HUES64 (cell line): ENCODE results near the gene MEGF6. TPM values are rescaled to one million over a fixed set of nuclear protein-coding genes. Genes with fewer than 3 reads are reported as not detected.

Experiments
- H3K27ac ChIP-seq: 2 replicates; pipeline ENCODE4 v1.7.0; 2013; ENCODE audit warnings: low read depth, low read length, inconsistent platforms
- H3K27me3 ChIP-seq: 2 replicates; pipeline ENCODE4 v1.6.1; 2013; ENCODE audit warnings: mild to moderate bottlenecking, low read length; ENCODE audit not compliant: insufficient read depth
- H3K36me3 ChIP-seq: 2 replicates; pipeline ENCODE4 v1.6.1; 2013; ENCODE audit warnings: mild to moderate bottlenecking, low read length; ENCODE audit not compliant: insufficient read depth
- H3K4me1 ChIP-seq: 2 replicates; pipeline ENCODE4 v1.6.1; 2013; ENCODE audit warnings: mild to moderate bottlenecking, low read length, moderate library complexity; ENCODE audit not compliant: insufficient read depth
- H3K4me3 ChIP-seq: 2 replicates; pipeline ENCODE4 v1.5.1; 2013; ENCODE audit warnings: mild to moderate bottlenecking, low read length, moderate library complexity
- H3K9ac ChIP-seq: 2 replicates; pipeline ENCODE4 v1.6.1; 2013; ENCODE audit warnings: mild to moderate bottlenecking, low read depth, low read length
- H3K9me3 ChIP-seq: 2 replicates; pipeline ENCODE4 v1.6.1; 2013; ENCODE audit warnings: low read depth, low read length; ENCODE audit not compliant: insufficient read depth
- WGBS: fragments of 150-250, 120-280 bp; methylation state at CpG from one replicate; pipeline ENCODE4 v1.1.7; 2013; ENCODE audit warnings: missing lambda C conversion rate; 5-methylcytosine and 5-hydroxymethylcytosine counted together
- polyA plus RNA-seq, 2 experiments: library from polyadenylated mRNA; stranded (reverse); fragments of 50-300 nt; gene quantifications; one replicate each; pipeline ENCODE4 v1.2.3, GENCODE V29; 2013

Gene MEGF6
- polyA plus RNA-seq (2013, experiment 1 of 2): 5.6 TPM
- polyA plus RNA-seq (2013, experiment 2 of 2): 7.3 TPM

- Histone ChIP-seq H3K36me3 (no peaks in the 10 kb centered on the region), H3K4me3 (peak within 1 kb of the TSS; percentile 71), H3K27me3 (peaks cover 22% of the 10 kb centered on the region), H3K27ac (no peak within 1 kb of the TSS), H3K9me3 (no peaks in the 10 kb centered on the region), H3K4me1 (peaks cover 29% of the 10 kb centered on the region), H3K9ac (peak within 1 kb of the TSS; percentile 74)
- WGBS: 2% methylated on average over 75 of the region's 87 CpGs
These were observed at the start of gene MEGF6 for GRCh38 chr1:3611170-3612019. TSS of gene MEGF6 (minus strand) at chr1:3611508. CDS start at chr1:3611268, 240 bp downstream.

GRCh38 chr1:3660704-3661103 is 49.4 kb upstream of the MEGF6 start:
- Histone ChIP-seq H3K36me3 (no peaks in the 10 kb centered on the region), H3K9ac (no peak overlapping the region), H3K4me1 (no peaks in the 10 kb centered on the region), H3K9me3 (no peaks in the 10 kb centered on the region), H3K27ac (no peak overlapping the region), H3K4me3 (no peak overlapping the region), H3K27me3 (peaks cover 33% of the 10 kb centered on the region)
- 93% methylated on average over 2 of the region's 2 CpGs for WGBS

- H3K9ac ChIP-seq: no peak overlapping the region
- H3K36me3 ChIP-seq: no peaks in the 10 kb centered on the region
- H3K27me3 ChIP-seq: peaks cover 50% of the 10 kb centered on the region
- no peak overlapping the region for H3K4me3 ChIP-seq
- H3K27ac ChIP-seq: no peak overlapping the region
- H3K9me3 ChIP-seq: no peaks in the 10 kb centered on the region
- H3K4me1 ChIP-seq: no peaks in the 10 kb centered on the region
- WGBS: 88% methylated on average over 15 of the region's 15 CpGs
These were observed 47.8 kb upstream of the MEGF6 start for GRCh38 chr1:3659093-3659492.

GRCh38 chr1:3658231-3658615 is 46.9 kb upstream of the MEGF6 start:
- no peaks in the 10 kb centered on the region for H3K36me3 ChIP-seq
- H3K27me3 ChIP-seq: peaks cover 58% of the 10 kb centered on the region
- no peak overlapping the region for H3K4me3 ChIP-seq
- H3K27ac ChIP-seq: no peak overlapping the region
- H3K4me1 ChIP-seq: no peaks in the 10 kb centered on the region
- no peak overlapping the region for H3K9ac ChIP-seq
- 75% methylated on average over 11 of the region's 14 CpGs for WGBS
- no peaks in the 10 kb centered on the region for H3K9me3 ChIP-seq

- Histone ChIP-seq H3K4me1 (no peaks in the 10 kb centered on the region), H3K27me3 (peaks cover 63% of the 10 kb centered on the region), H3K27ac (no peak overlapping the region), H3K9ac (no peak overlapping the region), H3K36me3 (no peaks in the 10 kb centered on the region), H3K4me3 (no peak overlapping the region), H3K9me3 (no peaks in the 10 kb centered on the region)
- WGBS: 88% methylated on average over 26 of the region's 26 CpGs
These were observed 46.4 kb upstream of the MEGF6 start for GRCh38 chr1:3657578-3658230.

GRCh38 chr1:3657096-3657475 is 45.8 kb upstream of the MEGF6 start:
- Histone ChIP-seq H3K36me3 (no peaks in the 10 kb centered on the region), H3K9me3 (no peaks in the 10 kb centered on the region), H3K4me3 (no peak overlapping the region), H3K4me1 (no peaks in the 10 kb centered on the region), H3K27me3 (peaks cover 70% of the 10 kb centered on the region), H3K27ac (no peak overlapping the region), H3K9ac (no peak overlapping the region)
- WGBS: 89% methylated on average over 6 of the region's 6 CpGs

DNA sequence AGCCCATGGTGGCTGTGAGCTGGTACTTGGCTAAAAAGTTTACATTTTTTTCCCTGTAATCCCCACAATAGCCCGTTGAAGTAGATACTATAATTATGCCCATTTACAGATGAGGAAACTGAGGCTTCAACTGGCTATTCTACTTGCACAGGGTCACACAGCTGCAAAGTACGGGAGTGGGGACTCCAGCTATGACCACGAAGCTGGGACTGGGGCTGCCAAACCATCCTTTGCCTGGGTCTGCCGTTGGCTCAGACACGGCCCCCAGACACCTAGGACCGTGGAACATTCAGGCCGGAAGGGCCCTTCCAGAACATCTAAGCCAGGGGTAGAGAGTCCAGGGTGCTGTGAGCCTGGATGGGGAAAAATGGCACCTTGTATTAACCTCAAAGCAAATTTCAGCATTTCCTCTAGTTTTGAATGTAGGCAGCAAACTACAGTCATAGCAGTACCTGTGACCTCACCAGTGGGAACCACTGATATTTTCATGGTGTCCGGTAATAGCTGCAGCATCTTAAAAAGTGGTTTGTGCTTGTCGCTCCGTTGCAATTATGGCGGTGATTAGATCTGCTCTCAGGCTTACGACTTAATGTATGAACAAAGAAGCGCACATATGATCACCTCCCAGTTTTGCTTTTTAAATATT is 45.3 kb upstream of the MEGF6 start:
- H3K4me1 ChIP-seq: no peaks in the 10 kb centered on the region
- no peak overlapping the region for H3K4me3 ChIP-seq
- peaks cover 75% of the 10 kb centered on the region for H3K27me3 ChIP-seq
- H3K36me3 ChIP-seq: no peaks in the 10 kb centered on the region
- no peak overlapping the region for H3K9ac ChIP-seq
- WGBS: 92% methylated on average over 13 of the region's 13 CpGs
- H3K27ac ChIP-seq: no peak overlapping the region
- H3K9me3 ChIP-seq: no peaks in the 10 kb centered on the region

DNA sequence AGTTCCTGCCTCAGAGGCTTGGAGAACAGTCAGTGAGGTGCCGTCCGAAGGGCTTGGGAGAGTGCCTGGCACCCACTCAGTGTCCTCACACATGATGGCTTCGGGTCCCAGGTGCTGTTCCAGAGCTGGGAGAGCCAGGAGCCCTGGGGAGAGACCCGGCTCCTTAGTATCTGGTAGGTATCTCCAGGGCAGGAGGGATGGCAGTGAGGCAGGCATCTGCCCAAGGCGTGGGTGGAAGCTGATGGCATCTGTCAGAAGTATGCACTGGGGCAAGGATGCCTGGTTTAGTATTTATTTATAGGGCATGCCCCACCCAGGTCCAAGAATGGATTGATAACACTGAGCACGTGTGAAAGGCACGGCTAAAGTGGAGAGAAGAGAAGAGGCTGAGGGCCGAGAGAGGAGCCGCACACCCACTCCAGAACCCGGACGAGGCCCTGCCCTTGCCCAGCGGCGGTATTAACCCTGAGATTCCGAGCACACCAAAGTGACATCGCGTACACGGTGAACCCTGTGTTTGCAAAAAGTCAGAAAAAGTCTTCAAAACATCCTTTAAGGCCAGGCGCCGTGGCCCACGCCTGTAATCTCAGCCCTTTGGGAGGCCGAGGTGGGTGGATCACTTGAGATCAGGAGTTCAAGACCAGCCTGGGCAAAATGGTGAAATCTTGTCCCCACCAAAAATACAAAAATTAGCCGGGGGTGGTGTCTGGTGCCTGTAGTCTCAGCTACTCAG is 43.4 kb upstream of the MEGF6 start:
- Histone ChIP-seq H3K27ac (no peak overlapping the region), H3K27me3 (peaks cover 86% of the 10 kb centered on the region), H3K36me3 (no peaks in the 10 kb centered on the region), H3K4me3 (no peak overlapping the region), H3K9me3 (no peaks in the 10 kb centered on the region), H3K9ac (no peak overlapping the region), H3K4me1 (peaks cover 5% of the 10 kb centered on the region)
- 91% methylated on average over 22 of the region's 22 CpGs for WGBS

DNA sequence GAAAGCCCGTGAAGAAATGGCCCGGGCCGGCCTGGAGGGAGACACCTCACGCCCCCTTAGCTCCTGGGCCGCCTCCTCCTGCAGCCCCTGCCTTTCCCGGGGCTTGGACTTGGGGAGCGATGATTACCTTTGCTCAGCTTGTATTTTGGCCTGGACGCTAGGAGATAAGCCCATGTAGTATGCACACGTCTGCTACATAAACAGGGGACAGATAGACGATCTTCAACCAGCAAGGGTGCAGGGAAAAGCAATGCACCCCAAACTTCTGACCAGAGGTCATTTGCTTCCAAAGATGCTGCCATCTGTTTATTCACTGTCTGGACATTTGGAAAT is 41.9 kb upstream of the MEGF6 start:
- no peaks in the 10 kb centered on the region for H3K9me3 ChIP-seq
- no peaks in the 10 kb centered on the region for H3K36me3 ChIP-seq
- no peak overlapping the region for H3K27ac ChIP-seq
- 27% methylated on average over 10 of the region's 10 CpGs for WGBS
- H3K9ac ChIP-seq: no peak overlapping the region
- H3K4me1 ChIP-seq: peaks cover 5% of the 10 kb centered on the region
- H3K4me3 ChIP-seq: peak overlapping the region; percentile 48
- H3K27me3 ChIP-seq: peaks cover 88% of the 10 kb centered on the region

GRCh38 chr1:3652548-3653285 is 41.4 kb upstream of the MEGF6 start:
- H3K9ac ChIP-seq: no peak overlapping the region
- H3K9me3 ChIP-seq: no peaks in the 10 kb centered on the region
- no peaks in the 10 kb centered on the region for H3K36me3 ChIP-seq
- 1% methylated on average over 68 of the region's 68 CpGs for whole genome bisulfite sequencing
- H3K27ac ChIP-seq: no peak overlapping the region
- H3K4me1 ChIP-seq: peaks cover 5% of the 10 kb centered on the region
- peaks cover 83% of the 10 kb centered on the region for H3K27me3 ChIP-seq
- peak overlapping the region; percentile 48 for H3K4me3 ChIP-seq
